ENCODE results near the gene TMEM229A. TPM values are rescaled to one million over a fixed set of nuclear protein-coding genes. Genes with fewer than 3 reads are reported as not detected.

The TMEM229A gene
- total and polyA plus RNA-seq, 2 of the 8 experiments (the other 6 are each of a cell fraction or from before 2014, with no cell fraction given) = 0.33 to 0.54 TPM

DNA sequence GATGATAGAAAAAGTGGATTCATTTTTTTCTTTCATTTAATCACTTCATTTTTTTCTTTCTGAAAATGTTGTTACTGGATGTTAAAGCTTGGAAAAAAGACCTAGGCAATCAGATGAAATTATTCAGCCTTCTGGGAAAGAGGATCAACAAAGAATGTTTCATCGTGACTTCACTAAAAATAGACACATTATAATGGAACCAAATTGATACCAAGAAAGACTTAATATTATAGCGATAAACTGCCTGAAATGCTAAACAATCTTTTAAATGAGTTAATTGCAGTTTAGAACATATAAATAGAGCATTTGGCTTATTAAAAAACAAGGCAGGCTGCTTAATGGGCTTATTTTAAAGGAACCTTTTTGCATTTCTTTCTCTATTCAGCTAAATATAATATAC lies 25.6 kb upstream of the TMEM229A start:
- ChIA-PET CTCF (ENCODE audit: partially characterized antibody) (interaction anchor here (1.7 kb wide), 1 partner anchor 43 kb away, joined by 5 read pairs; no protein-coding TSS in a partner anchor), POLR2A (ENCODE audit: partially characterized antibody) (no interaction called here)
- Histone ChIP-seq H3K9me3 (ENCODE audit: insufficient read depth in 2 of 2, low read depth in 1 of 2, low read length in 1 of 2) (no peaks in the 10 kb centered on the region), H2AFZ (ENCODE audit: low read length) (no peak overlapping the region), H2AK5ac (ENCODE audit: low read depth, low read length) (no peak overlapping the region), H3K79me1 (ENCODE audit: low read depth, low read length) (no peaks in the 10 kb centered on the region), H3K14ac (ENCODE audit: insufficient read length) (no peak overlapping the region), H4K91ac (replicated peaks; ENCODE audit: insufficient read length, low read length) (no peak overlapping the region), H4K20me1 (replicated peaks in 1 of 2; ENCODE audit: control insufficient read depth in 1 of 2, insufficient read depth in 2 of 2, low read length in 2 of 2) (no peaks in the 10 kb centered on the region), H3K4me1 (replicated peaks in 1 of 4; ENCODE audit: control insufficient read depth in 3 of 4, insufficient read depth in 4 of 4, low read length in 3 of 4) (no peaks in the 10 kb centered on the region), H2BK20ac (ENCODE audit: low read length) (no peak overlapping the region), H2BK12ac (ENCODE audit: low read depth, low read length) (no peak overlapping the region), H2BK5ac (ENCODE audit: low read depth, low read length) (no peak overlapping the region), H3K36me3 (ENCODE audit: control insufficient read depth in 2 of 4, insufficient read depth in 4 of 4, low read length in 3 of 4) (no peaks in the 10 kb centered on the region), H3K56ac (replicated peaks; ENCODE audit: insufficient read length, low read depth, low read length) (no peak overlapping the region), H3K27ac (ENCODE audit: low read depth, low read length) (no peak overlapping the region), H3K4me2 (ENCODE audit: insufficient read depth in 1 of 2, low read depth in 2 of 2, low read length in 2 of 2) (no peak overlapping the region), H3K18ac (ENCODE audit: extremely low read depth, low read length) (no peak overlapping the region), H3K27me3 (replicated peaks in 1 of 4; ENCODE audit: control insufficient read depth in 3 of 4, extremely low read depth in 1 of 4, insufficient read depth in 3 of 4, low read length in 3 of 4) (no peaks in the 10 kb centered on the region), H4K8ac (ENCODE audit: extremely low read depth, insufficient read depth, low read length) (no peak overlapping the region), H3K23me2 (ENCODE audit: low read depth, low read length) (no peaks in the 10 kb centered on the region), H4K5ac (ENCODE audit: insufficient read length, low read depth, low read length) (no peak overlapping the region), H3K9ac (replicated peaks in 1 of 4; ENCODE audit: extremely low read depth in 1 of 4, low read depth in 3 of 4, low read length in 3 of 4) (no peak overlapping the region), H3K4me3 (ENCODE audit: extremely low read depth in 1 of 4, insufficient read depth in 2 of 4, low read depth in 3 of 4, low read length in 4 of 4) (no peak overlapping the region), H2BK15ac (ENCODE audit: low read length) (no peak overlapping the region), H3K23ac (ENCODE audit: insufficient read length) (no peak overlapping the region), H2BK120ac (replicated peaks; ENCODE audit: low read depth, low read length) (no peak overlapping the region), H3K79me2 (ENCODE audit: control insufficient read depth in 1 of 2, insufficient read depth in 2 of 2, low read length in 2 of 2) (no peaks in the 10 kb centered on the region), H3K4ac (replicated peaks; ENCODE audit: insufficient read length, low read depth, low read length) (no peak overlapping the region)
- no peak for DNase-seq (ENCODE audit: low read depth in 1 of 2, low spot score in 2 of 2)
- FAIRE-seq = no peak
- 89% methylated on average over 2 of the region's 2 CpGs; no CpG with 5 or more reads in 1 of the 2 experiments for WGBS, 2 experiments (ENCODE audit: extremely low coverage in 1 of 2, insufficient coverage in 1 of 2, insufficient read length in 1 of 2, insufficient replicate concordance in 2 of 2, low coverage in 1 of 2, low lambda C conversion rate in 2 of 2, missing lambda C conversion rate in 1 of 2)
- TF ChIP-seq YY1 (IDR thresholded peaks at IDR 0.05; ENCODE audit: low read depth, low read length) (no peak), BCL11A (IDR thresholded peaks at IDR 0.05; ENCODE audit: low read depth in 2 of 2, low read length in 2 of 2) (no peak), NRF1 (IDR thresholded peaks at IDR 0.05; ENCODE audit: low read depth, low read length) (no peak), CBX8 (IDR thresholded peaks at IDR 0.05; ENCODE audit: borderline replicate concordance, low read depth, low read length) (no peak), RBBP5 (IDR thresholded peaks at IDR 0.05; ENCODE audit: borderline replicate concordance, low read depth, low read length) (no peak), ASH2L (IDR thresholded peaks at IDR 0.05; ENCODE audit: low read length) (no peak), EZH2 (IDR thresholded peaks at IDR 0.05; ENCODE audit: low read depth, low read length, severe bottlenecking) (no peak), SP4 (IDR thresholded peaks at IDR 0.05; ENCODE audit: low read length) (no peak), RXRA (IDR thresholded peaks at IDR 0.05; ENCODE audit: insufficient read depth, low read depth, low read length) (no peak), SP2 (IDR thresholded peaks at IDR 0.05; ENCODE audit: low read length) (no peak), TCF12 (IDR thresholded peaks at IDR 0.05; ENCODE audit: low read depth, low read length) (no peak), JUN (IDR thresholded peaks at IDR 0.05; ENCODE audit: low read depth, low read length) (no peak), SUZ12 (IDR thresholded peaks at IDR 0.05; ENCODE audit: low read length) (no peak), HDAC6 (IDR thresholded peaks at IDR 0.05; ENCODE audit: low read depth, low read length) (no peak), CTBP2 (IDR thresholded peaks at IDR 0.05; ENCODE audit: borderline replicate concordance, insufficient read depth, insufficient read length, low read length) (no peak), NANOG (IDR thresholded peaks at IDR 0.05; ENCODE audit: insufficient read depth, low read depth, low read length, poor library complexity, severe bottlenecking) (no peak)
